Measurements from ENCODE around the gene DPY19L3.

The DPY19L3 gene

DNA sequence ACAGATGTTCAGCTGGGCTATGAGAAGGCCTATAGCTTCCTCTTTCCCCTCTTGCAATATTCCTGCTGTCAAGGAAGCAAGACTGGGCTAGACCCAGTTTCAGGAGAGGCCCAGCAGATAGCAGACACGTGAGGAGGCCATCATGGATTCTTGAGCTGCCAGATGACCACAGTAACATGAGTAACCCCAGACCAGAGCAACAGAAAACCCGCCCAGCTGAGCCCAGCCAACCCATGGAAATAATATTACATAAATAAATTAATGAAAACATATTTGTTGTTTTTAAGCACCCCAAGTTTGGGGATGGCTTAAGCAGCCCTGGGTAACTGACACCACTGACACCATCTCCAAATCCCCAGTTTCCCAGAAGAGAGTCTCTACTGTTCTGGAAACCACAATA, 125.2 kb downstream of the DPY19L3 start:
- no peak for DNase-seq

DNA sequence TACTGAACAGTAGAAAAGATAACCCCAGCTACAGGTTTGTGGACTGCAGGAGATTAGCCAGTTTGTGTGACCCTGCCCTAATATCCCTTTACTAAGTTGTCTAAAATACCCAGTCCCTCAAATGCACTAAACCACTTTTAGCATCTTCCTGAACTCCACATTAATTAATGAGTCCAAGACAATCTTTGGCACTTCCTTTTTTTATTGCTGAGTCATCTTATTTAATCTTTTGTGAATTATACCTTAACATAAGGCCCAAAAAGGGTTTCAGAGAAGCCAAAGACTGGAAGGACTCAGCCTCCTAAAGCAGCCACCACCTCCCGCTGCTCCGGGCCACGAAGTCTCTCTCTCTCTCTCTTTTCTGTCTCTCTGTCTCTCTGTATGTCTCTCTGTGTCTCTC, 126.7 kb downstream of the DPY19L3 start:
- DNase-seq = no peak

Measured in inflammatory macrophage treated with lipopolysaccharide for 4 hours (primary cell).